ENCODE measurements around the gene C2orf68.
"Not testable (repeated sequence)": the region's sequence is repeated elsewhere in the genome, so short reads cannot be mapped to it uniquely, and the experiment has no call there.

The C2orf68 gene, protein sequence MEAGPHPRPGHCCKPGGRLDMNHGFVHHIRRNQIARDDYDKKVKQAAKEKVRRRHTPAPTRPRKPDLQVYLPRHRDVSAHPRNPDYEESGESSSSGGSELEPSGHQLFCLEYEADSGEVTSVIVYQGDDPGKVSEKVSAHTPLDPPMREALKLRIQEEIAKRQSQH

GRCh38 chr2:85611705-85612587, at the start of gene C2orf68:
Gene C2orf68 (minus strand): TSS chr2:85612066. CDS start chr2:85611984, 82 bp downstream.
- H3K4me3 ChIP-seq (ENCODE audit: low read depth, low read length), result peak within 1 kb of the TSS; percentile 83
- ChIA-PET CTCF (interaction anchor here (1.1 kb wide), 1 partner anchor 26 kb away, joined by 4 read pairs; no protein-coding TSS in a partner anchor), POLR2A (interaction anchor here (0.7 to 1.3 kb wide), 7 partner anchors 9 to 502 kb away, joined by 3 to 5 read pairs (median 4); partner anchors contain the start of genes MAT2A, RNF181 and TMEM150A)
- no peak for DNase-seq (ENCODE audit: low read depth, low spot score)
- TF ChIP-seq, protein P1, sequence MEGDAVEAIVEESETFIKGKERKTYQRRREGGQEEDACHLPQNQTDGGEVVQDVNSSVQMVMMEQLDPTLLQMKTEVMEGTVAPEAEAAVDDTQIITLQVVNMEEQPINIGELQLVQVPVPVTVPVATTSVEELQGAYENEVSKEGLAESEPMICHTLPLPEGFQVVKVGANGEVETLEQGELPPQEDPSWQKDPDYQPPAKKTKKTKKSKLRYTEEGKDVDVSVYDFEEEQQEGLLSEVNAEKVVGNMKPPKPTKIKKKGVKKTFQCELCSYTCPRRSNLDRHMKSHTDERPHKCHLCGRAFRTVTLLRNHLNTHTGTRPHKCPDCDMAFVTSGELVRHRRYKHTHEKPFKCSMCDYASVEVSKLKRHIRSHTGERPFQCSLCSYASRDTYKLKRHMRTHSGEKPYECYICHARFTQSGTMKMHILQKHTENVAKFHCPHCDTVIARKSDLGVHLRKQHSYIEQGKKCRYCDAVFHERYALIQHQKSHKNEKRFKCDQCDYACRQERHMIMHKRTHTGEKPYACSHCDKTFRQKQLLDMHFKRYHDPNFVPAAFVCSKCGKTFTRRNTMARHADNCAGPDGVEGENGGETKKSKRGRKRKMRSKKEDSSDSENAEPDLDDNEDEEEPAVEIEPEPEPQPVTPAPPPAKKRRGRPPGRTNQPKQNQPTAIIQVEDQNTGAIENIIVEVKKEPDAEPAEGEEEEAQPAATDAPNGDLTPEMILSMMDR (IDR thresholded peaks at IDR 0.05; ENCODE audit: insufficient read depth, low read length, missing control alignments), result no peak

DNA sequence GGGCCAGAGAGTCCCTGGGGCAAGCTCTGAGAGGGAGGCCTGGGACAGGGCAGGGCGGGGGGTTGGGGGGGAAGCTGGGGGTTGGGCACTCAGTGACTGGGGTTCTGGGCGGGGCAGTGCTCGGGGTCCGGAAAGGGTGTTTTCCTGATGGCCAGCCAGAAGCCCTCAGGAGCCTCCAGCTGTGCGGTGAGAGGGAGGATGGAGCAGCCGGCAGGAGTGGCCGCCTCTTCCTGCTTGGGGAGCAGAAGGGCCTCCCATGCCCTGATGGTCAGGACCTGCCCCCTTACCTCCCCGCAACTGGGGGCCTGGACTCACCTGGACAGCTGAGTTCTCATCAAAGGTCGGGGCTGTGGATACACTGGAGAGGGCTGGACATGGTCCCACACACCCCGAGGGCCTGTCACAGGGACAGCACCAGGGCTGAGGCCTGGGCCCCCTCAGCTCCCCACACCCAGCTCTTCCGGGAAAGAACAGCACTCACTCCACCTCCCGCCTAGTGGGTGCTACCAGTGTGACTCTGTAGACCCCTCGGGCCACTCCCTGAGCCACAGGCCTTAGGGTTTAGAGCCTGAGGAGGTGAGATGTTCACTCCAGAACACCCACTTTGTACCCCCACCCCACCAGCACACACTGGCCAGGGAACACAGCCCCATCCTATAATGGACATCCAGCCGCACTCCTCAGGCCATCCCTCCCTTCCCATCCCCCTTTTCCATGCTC, 49.4 kb upstream of the C2orf68 start:
- ChIA-PET CTCF (interaction anchor here (1.2 to 35.3 kb wide), 4 partner anchors 13 to 54 kb away, joined by 3 to 915 read pairs (median 27); partner anchors contain the start of gene GNLY), POLR2A (no interaction called here)
- H3K4me3 ChIP-seq (ENCODE audit: low read depth, low read length), result no peak overlapping the region
- TF ChIP-seq, protein P1 (IDR thresholded peaks at IDR 0.05; ENCODE audit: insufficient read depth, low read length, missing control alignments), result no peak
- DNase-seq (ENCODE audit: low read depth, low spot score), result no peak

DNA sequence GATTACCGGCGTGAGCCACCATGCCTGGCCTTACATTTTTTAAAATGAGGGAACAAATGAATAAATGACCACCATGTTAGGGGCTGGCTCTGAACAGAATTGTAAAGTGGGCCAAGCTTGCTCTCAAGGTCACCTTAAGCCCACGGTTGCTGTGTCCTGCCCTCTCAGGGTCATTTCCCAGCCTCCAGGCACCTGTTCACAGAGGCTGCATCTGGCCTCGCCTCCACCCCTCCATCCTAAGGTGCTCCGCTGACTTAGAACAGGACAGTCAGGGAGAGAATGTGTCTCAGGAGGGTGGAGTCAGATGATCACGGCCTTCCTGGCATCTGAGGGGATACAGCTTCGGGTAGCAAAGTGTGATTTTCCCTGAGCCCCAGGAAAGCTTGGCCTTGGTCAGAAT, 48.9 kb upstream of the C2orf68 start:
- TF ChIP-seq, protein P1 (IDR thresholded peaks at IDR 0.05; ENCODE audit: insufficient read depth, low read length, missing control alignments), result no peak
- no peak overlapping the region for H3K4me3 ChIP-seq (ENCODE audit: low read depth, low read length)
- no peak for DNase-seq (ENCODE audit: low read depth, low spot score)
- ChIA-PET CTCF (interaction anchor here (1.2 to 35.3 kb wide), 5 partner anchors 13 to 54 kb away, joined by 3 to 915 read pairs (median 5); partner anchors contain the start of gene GNLY), POLR2A (no interaction called here)

- DNase-seq (ENCODE audit: low read depth, low spot score); POLR2A ChIA-PET; H3K4me3 ChIP-seq (ENCODE audit: low read depth, low read length): not testable (repeated sequence)
- CTCF ChIA-PET, result interaction anchor here (1.2 to 35.3 kb wide), 5 partner anchors 12 to 55 kb away, joined by 3 to 915 read pairs (median 10); partner anchors contain the start of gene GNLY
Observed at GRCh38 chr2:85660301-85660700, 48.4 kb upstream of the C2orf68 start.

GRCh38 chr2:85659324-85659981, 47.6 kb upstream of the C2orf68 start:
- no peak overlapping the region for H3K4me3 ChIP-seq (ENCODE audit: low read depth, low read length)
- no peak for DNase-seq (ENCODE audit: low read depth, low spot score)
- POLR2A ChIA-PET, result no interaction called here
- CTCF ChIA-PET, result interaction anchor here (0.9 to 35.3 kb wide), 9 partner anchors 7 to 154 kb away, joined by 3 to 915 read pairs (median 9); no protein-coding TSS in a partner anchor
- TF ChIP-seq, protein P1 (IDR thresholded peaks at IDR 0.05; ENCODE audit: insufficient read depth, low read length, missing control alignments), result no peak

- DNase-seq (ENCODE audit: low read depth, low spot score); POLR2A ChIA-PET; H3K4me3 ChIP-seq (ENCODE audit: low read depth, low read length): not testable (repeated sequence)
- CTCF ChIA-PET, result interaction anchor here (4.4 to 35.3 kb wide), 4 partner anchors 9 to 58 kb away, joined by 19 to 915 read pairs (median 139); no protein-coding TSS in a partner anchor
Observed at GRCh38 chr2:85657399-85657798, 45.5 kb upstream of the C2orf68 start.
